NB4 (cell line): ENCODE data around the gene SLC25A25.

Source experiments
- MYC ChIP-seq: IDR thresholded peaks from 2 replicates; pipeline ENCODE4 v1.6.1; 2011; ENCODE audit warnings: low read depth, low read length
- POLR2A ChIP-seq: IDR thresholded peaks from 2 replicates; pipeline ENCODE4 v1.6.1; 2011; ENCODE audit warnings: mild to moderate bottlenecking; ENCODE audit not compliant: insufficient read length; ENCODE audit errors: extremely low read depth
- TF ChIP-seq, protein P1 (sequence below): IDR thresholded peaks from one replicate; pipeline ENCODE4 v1.5.1; 2012; ENCODE audit warnings: low read depth, low read length

DNA sequence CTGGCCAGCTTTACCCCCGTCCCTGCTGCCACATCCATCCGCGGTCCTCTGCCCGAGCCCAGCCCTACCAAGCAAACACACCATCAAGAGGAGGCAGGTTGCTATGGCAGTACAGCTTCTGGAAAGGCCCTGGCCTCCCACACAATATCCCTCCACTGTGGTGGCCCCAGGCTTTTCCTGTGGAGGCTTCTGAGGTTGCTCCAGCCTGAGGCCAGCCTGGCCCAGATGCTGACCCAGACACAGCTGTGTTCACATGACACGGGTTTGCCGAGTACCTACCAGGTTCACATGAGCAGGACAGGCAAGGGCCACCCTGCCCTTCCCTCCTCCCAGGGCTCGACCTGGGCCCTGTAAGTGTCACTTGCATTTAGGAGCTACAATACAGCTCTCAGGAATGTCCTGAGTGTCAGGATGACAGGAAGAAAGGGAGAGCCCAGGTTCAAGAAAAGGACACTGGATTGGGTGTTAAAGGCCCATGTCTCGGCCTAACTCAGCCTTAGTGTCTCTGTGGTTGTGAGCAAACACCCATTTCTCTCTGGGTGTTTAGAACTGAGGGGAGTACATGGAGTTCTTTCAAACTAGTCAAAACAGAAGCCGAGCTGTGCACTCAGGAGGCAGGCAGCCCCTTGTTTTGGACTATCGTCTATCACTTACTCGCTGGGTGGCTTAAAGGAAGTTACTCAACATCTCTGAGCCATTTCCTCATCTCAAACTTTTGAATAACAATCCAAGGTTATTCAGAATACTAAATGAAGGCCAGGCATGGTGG lies 41.1 kb upstream of the SLC25A25 start:
- TF ChIP-seq, protein P1, sequence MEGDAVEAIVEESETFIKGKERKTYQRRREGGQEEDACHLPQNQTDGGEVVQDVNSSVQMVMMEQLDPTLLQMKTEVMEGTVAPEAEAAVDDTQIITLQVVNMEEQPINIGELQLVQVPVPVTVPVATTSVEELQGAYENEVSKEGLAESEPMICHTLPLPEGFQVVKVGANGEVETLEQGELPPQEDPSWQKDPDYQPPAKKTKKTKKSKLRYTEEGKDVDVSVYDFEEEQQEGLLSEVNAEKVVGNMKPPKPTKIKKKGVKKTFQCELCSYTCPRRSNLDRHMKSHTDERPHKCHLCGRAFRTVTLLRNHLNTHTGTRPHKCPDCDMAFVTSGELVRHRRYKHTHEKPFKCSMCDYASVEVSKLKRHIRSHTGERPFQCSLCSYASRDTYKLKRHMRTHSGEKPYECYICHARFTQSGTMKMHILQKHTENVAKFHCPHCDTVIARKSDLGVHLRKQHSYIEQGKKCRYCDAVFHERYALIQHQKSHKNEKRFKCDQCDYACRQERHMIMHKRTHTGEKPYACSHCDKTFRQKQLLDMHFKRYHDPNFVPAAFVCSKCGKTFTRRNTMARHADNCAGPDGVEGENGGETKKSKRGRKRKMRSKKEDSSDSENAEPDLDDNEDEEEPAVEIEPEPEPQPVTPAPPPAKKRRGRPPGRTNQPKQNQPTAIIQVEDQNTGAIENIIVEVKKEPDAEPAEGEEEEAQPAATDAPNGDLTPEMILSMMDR: no peak
- TF ChIP-seq POLR2A: no peak
- no peak for TF ChIP-seq MYC
